Suppressor macrophage (primary cell): Measurements from ENCODE around the gene PRSS16.
A peak's percentile ranks its signal among the peaks of the same experiment; 100 is the strongest.
"Not testable (repeated sequence)": the region's sequence is repeated elsewhere in the genome, so short reads cannot be mapped to it uniquely, and the experiment has no call there.

Experiments used
- DNase-seq, 4 experiments: peaks; one replicate each; pipeline ENCODE4 v3.0.0-alpha.2; 2020 to 2022

Gene PRSS16

GRCh38 chr6:27248783-27249182 is 1.3 kb downstream of the PRSS16 start:
- DNase-seq, result no peak

DNA sequence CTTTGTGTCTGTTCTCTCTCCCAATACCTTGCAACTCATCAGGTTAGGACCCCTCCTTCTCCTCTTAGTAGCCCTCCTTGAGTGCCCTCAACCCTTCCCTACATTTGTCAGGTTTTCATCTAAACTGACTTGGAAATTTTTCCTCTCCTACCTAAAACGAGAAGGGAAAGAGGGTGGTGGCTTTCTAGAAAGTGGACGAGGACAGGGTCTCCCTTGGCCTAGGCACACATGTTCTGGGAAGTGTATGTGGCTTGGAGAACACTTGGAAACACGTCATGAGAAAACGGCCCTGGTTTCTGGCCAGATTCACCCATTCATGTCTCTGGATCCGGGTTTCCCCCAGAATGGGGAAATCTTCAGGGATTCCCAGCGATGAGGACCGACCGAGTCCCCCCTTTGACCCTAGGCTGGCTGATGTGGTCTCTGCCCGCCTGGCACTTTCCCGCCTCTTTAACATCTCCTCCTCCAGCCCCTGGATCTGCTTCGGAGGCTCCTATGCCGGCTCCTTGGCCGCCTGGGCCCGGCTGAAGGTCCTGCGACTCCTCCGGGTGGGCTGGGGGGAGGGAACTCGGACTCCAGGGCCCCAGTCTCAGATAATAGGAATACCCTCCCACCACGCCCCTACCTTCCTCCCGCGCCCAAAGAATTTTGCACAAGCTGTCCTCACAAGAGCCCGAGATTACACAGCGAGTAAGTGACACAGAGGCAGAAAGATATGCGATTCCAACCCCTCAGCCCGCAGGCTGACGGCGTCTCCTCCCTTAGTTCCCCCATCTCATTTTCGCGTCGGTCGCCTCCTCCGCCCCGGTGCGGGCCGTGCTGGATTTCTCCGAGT is 3.0 kb downstream of the PRSS16 start:
- DNase-seq, result no peak

GRCh38 chr6:27251112-27251605 is 3.7 kb downstream of the PRSS16 start:
- DNase-seq, result peak in 1 of 4 experiments; percentile 18

DNA sequence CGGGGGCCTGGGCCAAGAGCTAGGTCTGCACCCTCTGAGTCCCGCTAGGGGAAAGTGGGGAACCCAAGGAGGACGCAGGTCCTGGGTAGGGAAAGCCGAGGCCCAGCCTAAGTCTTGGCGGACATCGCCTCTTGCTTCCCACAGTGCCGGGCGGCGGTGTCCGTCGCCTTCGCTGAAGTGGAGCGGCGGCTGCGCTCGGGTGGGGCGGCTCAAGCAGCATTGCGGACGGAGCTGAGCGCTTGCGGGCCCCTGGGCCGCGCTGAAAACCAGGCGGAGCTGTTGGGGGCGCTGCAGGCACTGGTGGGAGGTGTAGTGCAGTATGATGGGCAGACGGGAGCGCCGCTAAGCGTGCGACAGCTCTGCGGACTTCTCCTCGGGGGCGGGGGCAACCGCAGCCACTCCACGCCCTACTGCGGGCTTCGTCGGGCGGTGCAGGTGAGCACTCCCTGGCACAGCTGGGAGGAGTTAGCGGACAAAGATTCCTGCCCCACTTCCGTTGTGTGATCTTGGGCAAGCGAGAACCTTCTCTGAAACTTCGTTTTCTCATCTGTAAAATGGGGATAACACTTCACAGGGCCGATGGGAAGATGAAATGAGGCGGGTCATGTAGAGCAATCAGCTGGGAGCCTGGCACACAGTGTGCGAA is 4.2 kb downstream of the PRSS16 start:
- DNase-seq, result peak in 3 of 4 experiments; percentile 4 to 30 (median 17)

GRCh38 chr6:27254566-27254965 is 7.1 kb downstream of the PRSS16 start:
- DNase-seq, result no peak

DNA sequence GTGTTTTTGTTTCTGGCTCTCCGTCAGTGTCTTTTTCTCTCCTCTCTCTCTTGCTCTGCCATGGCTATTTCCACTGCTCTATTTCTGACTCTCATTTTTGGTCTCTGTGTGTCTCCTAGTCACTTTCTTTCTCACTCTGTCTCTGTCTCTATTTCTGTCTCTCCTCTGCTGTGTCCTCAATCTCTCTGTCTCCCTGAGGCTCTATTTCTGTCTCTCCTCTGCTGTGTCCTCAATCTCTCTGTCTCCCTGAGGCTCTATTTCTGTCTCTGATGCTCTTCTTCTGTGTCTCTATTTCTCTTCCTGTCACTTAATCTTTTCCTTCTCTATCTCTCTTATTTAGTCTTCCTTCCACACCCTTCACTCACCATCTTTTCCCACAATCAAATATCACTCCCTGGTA is 8.4 kb downstream of the PRSS16 start:
- no peak for DNase-seq

DNA sequence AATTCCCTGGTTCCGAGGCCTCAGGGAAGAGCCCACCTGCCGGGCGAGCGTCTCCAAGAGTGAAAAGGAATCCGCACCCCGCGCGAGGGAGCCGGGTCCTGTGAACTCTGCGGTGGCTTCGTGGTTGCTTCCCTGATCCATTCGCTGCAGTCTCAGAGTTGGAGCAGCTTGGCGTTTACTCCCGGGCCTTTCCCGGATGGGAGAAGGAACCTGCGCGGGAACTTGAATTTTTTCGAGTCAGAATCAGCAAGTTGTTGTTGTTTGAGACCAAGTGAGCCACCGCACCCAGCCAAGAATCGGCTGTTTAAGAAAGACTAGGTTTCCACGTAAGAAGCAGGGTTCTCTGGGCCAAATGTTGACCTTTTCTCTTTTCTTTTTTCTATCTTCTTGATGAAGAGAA is 12.9 kb downstream of the PRSS16 start:
- no peak for DNase-seq

DNA sequence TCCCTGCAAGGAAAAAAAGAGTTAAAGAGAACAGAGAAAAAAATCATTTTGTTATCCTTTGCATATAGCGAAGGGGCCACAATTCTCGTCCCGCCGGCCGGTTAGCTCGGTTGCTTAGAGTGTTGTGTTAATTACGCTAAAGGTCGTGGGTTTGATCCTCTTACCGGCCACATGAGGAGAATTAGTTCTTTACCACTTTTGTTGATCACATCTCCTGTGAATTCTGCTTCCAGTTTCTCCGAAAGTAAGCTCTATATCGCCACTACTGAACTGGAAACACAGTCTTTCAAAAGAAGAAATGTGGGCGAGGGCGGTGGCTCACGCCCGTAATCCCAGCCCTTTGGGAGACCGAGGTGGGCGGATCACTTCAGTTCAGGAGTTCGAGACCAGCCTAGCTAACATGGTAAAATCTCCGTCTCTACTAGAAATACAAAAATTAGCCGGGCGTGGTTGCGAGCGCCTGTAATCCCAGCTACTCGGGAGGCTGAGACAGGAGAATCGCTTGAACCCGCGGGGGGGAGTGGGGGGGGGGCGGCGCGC is 13.4 kb downstream of the PRSS16 start:
- DNase-seq, result no peak

DNA sequence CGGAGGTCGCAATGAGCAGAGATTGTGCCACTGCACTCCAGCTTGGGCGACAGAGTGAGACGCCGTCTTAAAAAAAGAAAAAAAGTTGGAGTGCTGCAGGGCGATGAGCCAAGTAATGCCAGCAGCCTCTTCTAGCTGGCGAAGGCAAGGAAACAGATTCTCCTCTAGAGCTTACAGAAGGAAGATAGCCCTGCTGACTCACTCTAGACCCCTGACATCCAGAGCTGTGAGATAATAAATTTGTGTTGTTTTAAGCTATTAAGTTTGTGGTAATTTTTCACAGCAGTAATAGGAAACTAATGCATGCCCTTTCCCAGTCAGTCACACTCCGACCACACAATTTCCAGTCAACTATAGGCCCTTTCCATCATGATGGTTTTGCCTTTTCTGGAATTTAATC is 16.4 kb downstream of the PRSS16 start:
- DNase-seq, result no peak

- not testable (repeated sequence) for DNase-seq
These were observed 19.5 kb downstream of the PRSS16 start for GRCh38 chr6:27267003-27267402.

GRCh38 chr6:27267857-27268434 is 20.4 kb downstream of the PRSS16 start:
- DNase-seq, result no peak

- DNase-seq, result no peak
These were observed 21.3 kb downstream of the PRSS16 start for GRCh38 chr6:27268803-27269202.

DNA sequence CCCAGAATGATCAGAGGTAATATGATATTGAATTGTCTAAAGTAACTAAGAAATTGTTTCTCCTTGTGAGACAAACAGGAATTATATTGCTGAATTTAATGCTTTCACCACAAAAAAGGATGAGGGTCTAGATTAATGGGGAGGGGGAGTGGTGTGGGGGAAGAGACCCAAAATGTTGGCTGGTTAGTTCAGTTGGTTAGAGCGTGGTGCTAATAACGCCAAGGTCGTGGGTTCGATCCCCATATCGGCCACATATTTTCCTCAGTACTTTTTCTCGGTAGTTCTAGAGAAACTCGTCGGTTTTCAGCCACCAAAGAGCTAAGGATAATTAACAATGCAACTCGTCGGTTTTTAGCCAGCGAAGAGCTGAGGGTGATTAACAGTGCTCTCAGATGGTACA is 26.3 kb downstream of the PRSS16 start:
- no peak for DNase-seq

DNA sequence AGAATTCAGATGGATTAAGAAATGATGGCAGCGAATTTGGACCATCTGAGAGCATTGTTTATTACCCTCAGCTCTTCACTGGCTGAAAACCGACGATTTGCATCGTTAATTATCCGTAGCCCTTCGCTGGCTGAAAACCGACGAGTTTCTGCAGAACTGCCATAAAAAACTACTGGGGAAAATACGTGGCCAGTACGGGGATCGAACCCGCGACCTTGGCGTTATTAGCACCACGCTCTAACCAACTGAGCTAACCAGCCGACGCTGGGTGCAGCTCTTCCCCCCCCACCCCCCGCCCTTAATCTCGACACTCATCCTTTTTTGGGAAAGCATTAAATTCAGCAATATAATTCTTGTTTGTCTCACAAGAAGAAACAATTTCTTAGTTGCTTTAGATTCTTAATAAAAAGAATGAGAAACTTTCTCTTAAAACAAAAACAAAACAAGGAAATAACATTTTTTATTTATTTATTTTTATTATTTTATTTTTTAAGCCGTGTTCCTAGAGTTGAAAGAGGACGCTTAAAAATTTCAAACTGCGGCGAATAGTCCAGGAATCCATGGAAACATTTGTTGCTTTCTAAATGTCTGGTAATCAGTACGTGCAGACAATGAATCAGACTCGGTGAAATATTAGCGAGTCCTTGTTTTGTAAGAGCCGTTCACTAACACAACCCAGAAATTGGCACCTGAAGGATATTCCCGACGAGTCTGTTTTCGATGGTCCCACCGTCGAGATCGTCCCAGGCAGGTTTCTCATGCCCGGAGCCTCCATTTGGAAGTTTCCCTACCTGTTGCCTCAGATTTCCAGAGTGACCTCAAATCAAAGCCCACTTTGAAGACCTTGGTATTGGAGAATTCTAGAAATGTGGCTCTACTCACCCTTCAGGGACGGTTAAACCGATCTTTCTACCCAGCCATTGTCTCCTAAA is 27.8 kb downstream of the PRSS16 start:
- DNase-seq, result no peak

DNA sequence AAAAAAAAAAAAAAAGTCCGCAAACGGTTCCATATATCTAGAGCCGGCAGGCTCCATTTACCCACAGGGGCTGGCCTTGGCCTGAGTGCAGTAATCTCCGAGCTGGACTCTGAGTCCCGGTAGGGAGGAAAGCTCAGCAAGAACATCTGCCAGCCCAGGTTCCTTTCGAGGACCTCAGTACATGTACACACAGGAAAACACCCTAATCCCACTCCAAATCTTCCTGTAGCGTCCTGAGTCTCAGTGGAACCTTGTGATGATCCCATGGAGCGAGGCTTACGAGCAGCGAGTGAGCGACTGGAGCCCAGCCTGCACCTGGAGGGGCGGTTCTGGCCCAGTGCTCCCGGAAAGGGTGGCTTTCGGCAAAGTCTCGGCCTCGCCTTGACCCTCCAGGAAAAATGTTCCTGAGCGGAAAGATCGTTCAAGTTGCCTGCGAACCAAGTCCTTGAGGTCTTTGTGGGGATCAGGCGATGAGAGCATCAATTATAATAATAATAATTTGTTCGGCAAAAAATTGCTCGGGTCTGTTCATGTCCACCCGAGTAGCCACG is 32.1 kb downstream of the PRSS16 start:
- no peak for DNase-seq

- peak; percentile 14 to 34 (median 24) for DNase-seq
These were observed 32.6 kb downstream of the PRSS16 start for GRCh38 chr6:27280064-27280539.

GRCh38 chr6:27280540-27281000 is 33.1 kb downstream of the PRSS16 start:
- DNase-seq, result no peak

DNA sequence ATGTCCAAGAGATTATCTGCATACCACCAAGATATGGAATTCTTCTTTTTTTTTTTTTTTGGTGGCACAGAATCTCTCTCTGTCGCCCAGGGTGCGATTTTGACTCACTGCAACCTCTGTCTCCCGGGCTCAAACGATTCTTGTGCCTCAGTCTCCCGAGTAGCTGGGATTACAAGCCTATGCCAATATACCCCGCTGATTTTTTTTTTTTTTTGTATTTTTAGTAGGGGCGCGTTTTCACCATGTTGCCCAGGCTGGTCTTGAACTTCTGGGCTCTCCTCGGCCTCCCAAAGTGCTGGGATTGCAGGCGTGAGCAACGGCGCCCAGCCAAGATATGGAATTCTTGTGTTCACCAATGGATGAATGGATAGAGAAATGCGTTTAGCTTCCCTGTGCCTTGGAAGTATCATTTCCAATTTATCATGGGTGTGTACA is 33.6 kb downstream of the PRSS16 start:
- DNase-seq, result no peak

GRCh38 chr6:27281569-27281968 is 34.1 kb downstream of the PRSS16 start:
- DNase-seq, result no peak

- no peak for DNase-seq
These were observed 35.8 kb downstream of the PRSS16 start for GRCh38 chr6:27283279-27283678.

GRCh38 chr6:27286141-27286540 is 38.6 kb downstream of the PRSS16 start:
- no peak for DNase-seq

- DNase-seq, result no peak
These were observed 40.2 kb downstream of the PRSS16 start for GRCh38 chr6:27287751-27288135.
